ENCODE measurements around the gene INCA1. TPM values are rescaled to one million over a fixed set of nuclear protein-coding genes. Genes with fewer than 3 reads are reported as not detected.

Gene INCA1
- total and polyA plus RNA-seq, 2 of the 13 experiments (the other 11 are each of a cell fraction or from before 2014, with no cell fraction given): 0.93 to 2.6 TPM

DNA sequence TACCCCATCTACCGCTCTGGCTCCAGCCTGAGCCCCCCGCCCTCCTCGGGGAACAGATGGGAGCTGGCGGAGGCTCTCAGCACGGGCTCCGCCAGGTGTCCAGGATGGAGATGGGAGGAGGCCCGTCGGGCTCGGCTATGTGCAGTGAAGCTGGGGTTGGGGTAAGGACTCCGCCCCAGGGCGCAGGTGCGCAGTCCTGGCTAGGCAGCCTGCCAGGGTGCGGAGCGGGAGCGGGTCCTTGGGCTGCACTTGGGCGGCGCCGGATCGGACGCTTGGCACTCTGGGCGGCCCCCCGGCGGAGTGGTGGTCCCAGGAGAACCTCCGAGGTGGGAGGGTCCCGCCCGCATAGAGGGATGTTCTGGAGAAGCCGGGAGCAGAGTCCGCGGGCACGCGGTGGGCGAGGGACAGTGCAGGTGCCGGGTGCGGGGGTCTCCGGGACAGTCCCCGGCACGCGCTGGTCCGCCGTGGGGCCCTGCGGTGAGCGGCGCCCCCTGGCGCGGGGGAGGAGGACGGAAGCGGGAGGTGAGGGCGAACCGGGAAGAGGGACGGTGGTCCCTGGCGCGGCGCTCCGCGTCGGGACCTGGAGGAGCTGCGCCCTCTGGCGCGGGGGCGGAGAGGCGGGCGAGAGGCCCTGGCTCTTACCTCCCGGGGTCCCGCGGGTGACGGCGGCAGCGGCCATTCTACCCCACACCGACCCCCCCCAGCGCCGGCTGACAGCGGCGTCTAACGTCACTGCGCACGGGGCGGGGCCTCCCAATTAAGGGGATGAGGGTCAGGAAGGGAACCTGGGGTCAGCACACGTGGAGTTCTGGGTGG, 10.2 kb downstream of the INCA1 start, which contains the start of gene CAMTA2 (continued):
- TF ChIP-seq, protein P1, sequence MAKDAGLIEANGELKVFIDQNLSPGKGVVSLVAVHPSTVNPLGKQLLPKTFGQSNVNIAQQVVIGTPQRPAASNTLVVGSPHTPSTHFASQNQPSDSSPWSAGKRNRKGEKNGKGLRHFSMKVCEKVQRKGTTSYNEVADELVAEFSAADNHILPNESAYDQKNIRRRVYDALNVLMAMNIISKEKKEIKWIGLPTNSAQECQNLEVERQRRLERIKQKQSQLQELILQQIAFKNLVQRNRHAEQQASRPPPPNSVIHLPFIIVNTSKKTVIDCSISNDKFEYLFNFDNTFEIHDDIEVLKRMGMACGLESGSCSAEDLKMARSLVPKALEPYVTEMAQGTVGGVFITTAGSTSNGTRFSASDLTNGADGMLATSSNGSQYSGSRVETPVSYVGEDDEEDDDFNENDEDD (CRISPR knock-in tag; IDR thresholded peaks at IDR 0.05; ENCODE audit: borderline replicate concordance): peak; percentile 83; the same call in 1 of the 2 replicates
- TF ChIP-seq ZBTB7B (CRISPR knock-in tag; IDR thresholded peaks at IDR 0.05) (peak; percentile 99), LCORL (IDR thresholded peaks at IDR 0.05) (no peak), LCORL (CRISPR knock-in tag; IDR thresholded peaks at IDR 0.05) (peak; percentile 69), ZNF138 (CRISPR knock-in tag; IDR thresholded peaks at IDR 0.05; ENCODE audit: low read depth) (0 out of 2 replicates have a peak, but pooled peaks have one; percentile 49), YEATS4 (CRISPR knock-in tag; IDR thresholded peaks at IDR 0.05; ENCODE audit: borderline replicate concordance) (peak; percentile 84; the same call in 1 of the 2 replicates), PHF8 (CRISPR knock-in tag; IDR thresholded peaks at IDR 0.05) (peak; percentile 69; the same call in 1 of the 2 replicates), HNF4G (IDR thresholded peaks at IDR 0.05; ENCODE audit: borderline replicate concordance, low read depth, low read length) (0 out of 2 replicates have a peak, but pooled peaks have one; percentile 15), HNF4G (CRISPR knock-in tag; IDR thresholded peaks at IDR 0.05; ENCODE audit: borderline replicate concordance, low read depth) (peak; percentile 54; the same call in 1 of the 2 replicates), SP2 (CRISPR knock-in tag; IDR thresholded peaks at IDR 0.05) (peak; percentile 57), ZNF124 (CRISPR knock-in tag; IDR thresholded peaks at IDR 0.05) (0 out of 2 replicates have a peak, but pooled peaks have one; percentile 26), SIX4 (CRISPR knock-in tag; IDR thresholded peaks at IDR 0.05) (peak; percentile 44; the same call in 1 of the 2 replicates), KLF6 (CRISPR knock-in tag; IDR thresholded peaks at IDR 0.05) (peak; percentile 53; the same call in 1 of the 2 replicates), RBFOX2 (IDR thresholded peaks at IDR 0.05; ENCODE audit: low read depth, low read length) (peak; percentile 85), GATAD2A (CRISPR knock-in tag; IDR thresholded peaks at IDR 0.05) (peak; percentile 24; the same call in 1 of the 2 replicates), ZSCAN20 (CRISPR knock-in tag; IDR thresholded peaks at IDR 0.05; ENCODE audit: borderline replicate concordance) (peak; percentile 38; the same call in 1 of the 2 replicates)
- TF ChIP-seq, protein P2, sequence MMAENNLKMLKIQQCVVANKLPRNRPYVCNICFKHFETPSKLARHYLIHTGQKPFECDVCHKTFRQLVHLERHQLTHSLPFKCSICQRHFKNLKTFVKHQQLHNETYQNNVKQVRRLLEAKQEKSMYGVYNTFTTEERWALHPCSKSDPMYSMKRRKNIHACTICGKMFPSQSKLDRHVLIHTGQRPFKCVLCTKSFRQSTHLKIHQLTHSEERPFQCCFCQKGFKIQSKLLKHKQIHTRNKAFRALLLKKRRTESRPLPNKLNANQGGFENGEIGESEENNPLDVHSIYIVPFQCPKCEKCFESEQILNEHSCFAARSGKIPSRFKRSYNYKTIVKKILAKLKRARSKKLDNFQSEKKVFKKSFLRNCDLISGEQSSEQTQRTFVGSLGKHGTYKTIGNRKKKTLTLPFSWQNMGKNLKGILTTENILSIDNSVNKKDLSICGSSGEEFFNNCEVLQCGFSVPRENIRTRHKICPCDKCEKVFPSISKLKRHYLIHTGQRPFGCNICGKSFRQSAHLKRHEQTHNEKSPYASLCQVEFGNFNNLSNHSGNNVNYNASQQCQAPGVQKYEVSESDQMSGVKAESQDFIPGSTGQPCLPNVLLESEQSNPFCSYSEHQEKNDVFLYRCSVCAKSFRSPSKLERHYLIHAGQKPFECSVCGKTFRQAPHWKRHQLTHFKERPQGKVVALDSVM (CRISPR knock-in tag; IDR thresholded peaks at IDR 0.05): peak; percentile 50
- TF ChIP-seq, protein P3, sequence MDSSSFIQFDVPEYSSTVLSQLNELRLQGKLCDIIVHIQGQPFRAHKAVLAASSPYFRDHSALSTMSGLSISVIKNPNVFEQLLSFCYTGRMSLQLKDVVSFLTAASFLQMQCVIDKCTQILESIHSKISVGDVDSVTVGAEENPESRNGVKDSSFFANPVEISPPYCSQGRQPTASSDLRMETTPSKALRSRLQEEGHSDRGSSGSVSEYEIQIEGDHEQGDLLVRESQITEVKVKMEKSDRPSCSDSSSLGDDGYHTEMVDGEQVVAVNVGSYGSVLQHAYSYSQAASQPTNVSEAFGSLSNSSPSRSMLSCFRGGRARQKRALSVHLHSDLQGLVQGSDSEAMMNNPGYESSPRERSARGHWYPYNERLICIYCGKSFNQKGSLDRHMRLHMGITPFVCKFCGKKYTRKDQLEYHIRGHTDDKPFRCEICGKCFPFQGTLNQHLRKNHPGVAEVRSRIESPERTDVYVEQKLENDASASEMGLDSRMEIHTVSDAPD (CRISPR knock-in tag; IDR thresholded peaks at IDR 0.05): no peak
- TF ChIP-seq, protein P4, sequence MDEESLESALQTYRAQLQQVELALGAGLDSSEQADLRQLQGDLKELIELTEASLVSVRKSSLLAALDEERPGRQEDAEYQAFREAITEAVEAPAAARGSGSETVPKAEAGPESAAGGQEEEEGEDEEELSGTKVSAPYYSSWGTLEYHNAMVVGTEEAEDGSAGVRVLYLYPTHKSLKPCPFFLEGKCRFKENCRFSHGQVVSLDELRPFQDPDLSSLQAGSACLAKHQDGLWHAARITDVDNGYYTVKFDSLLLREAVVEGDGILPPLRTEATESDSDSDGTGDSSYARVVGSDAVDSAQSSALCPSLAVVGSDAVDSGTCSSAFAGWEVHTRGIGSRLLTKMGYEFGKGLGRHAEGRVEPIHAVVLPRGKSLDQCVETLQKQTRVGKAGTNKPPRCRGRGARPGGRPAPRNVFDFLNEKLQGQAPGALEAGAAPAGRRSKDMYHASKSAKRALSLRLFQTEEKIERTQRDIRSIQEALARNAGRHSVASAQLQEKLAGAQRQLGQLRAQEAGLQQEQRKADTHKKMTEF (CRISPR knock-in tag; IDR thresholded peaks at IDR 0.05): peak; percentile 93
- TF ChIP-seq, protein P5, sequence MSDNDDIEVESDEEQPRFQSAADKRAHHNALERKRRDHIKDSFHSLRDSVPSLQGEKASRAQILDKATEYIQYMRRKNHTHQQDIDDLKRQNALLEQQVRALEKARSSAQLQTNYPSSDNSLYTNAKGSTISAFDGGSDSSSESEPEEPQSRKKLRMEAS (IDR thresholded peaks at IDR 0.05): peak; percentile 83
- TF ChIP-seq, protein P6, sequence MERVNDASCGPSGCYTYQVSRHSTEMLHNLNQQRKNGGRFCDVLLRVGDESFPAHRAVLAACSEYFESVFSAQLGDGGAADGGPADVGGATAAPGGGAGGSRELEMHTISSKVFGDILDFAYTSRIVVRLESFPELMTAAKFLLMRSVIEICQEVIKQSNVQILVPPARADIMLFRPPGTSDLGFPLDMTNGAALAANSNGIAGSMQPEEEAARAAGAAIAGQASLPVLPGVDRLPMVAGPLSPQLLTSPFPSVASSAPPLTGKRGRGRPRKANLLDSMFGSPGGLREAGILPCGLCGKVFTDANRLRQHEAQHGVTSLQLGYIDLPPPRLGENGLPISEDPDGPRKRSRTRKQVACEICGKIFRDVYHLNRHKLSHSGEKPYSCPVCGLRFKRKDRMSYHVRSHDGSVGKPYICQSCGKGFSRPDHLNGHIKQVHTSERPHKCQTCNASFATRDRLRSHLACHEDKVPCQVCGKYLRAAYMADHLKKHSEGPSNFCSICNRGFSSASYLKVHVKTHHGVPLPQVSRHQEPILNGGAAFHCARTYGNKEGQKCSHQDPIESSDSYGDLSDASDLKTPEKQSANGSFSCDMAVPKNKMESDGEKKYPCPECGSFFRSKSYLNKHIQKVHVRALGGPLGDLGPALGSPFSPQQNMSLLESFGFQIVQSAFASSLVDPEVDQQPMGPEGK (CRISPR knock-in tag; IDR thresholded peaks at IDR 0.05): peak; percentile 84

Data from HepG2 (cell line).